A673 (cell line): ENCODE data around the gene SCPEP1. TPM values are rescaled to one million over a fixed set of nuclear protein-coding genes. Genes with fewer than 3 reads are reported as not detected.

Experiments used
- BruUV-seq: library from RNA; stranded (reverse); fragments of 400-500 nt; replicated peaks from 2 replicates; lab custom pipeline; 2021; lab: Mats Ljungman, UMichigan
- CTCF ChIA-PET: fragments of 300-600 bp; sonication (Branson Sonifier 250); formaldehyde crosslinking; loops from one replicate; lab custom pipeline; 2022; ENCODE audit warnings: antibody characterized with exemption; lab: Charles Lee
- POLR2A ChIA-PET: fragments of 300-600 bp; sonication (Branson Sonifier 250); formaldehyde crosslinking; loops from one replicate; lab custom pipeline; 2022; ENCODE audit warnings: antibody characterized with exemption; ENCODE audit not compliant: low non-redundant PET; lab: Charles Lee
- DNase-seq: peaks from one replicate; pipeline ENCODE4 v3.0.0-alpha.2; 2015; ENCODE audit warnings: low spot score
- H3K27ac ChIP-seq: fragments of 200-600 bp; sonication (generic); 2 replicates; pipeline ENCODE4 v1.5.1; 2016; ENCODE audit warnings: mixed run types, low read depth, mild to moderate bottlenecking, mixed read lengths, antibody characterized with exemption, low read length; ENCODE audit not compliant: poor library complexity, severe bottlenecking
- H3K27me3 ChIP-seq: fragments of 200-600 bp; sonication (generic); replicated peaks from 2 replicates; pipeline ENCODE4 v1.6.1; 2017; ENCODE audit warnings: mixed run types, low read depth, mild to moderate bottlenecking, mixed read lengths, antibody characterized with exemption, low read length; ENCODE audit not compliant: insufficient read depth, poor library complexity
- H3K36me3 ChIP-seq: fragments of 200-600 bp; sonication (generic); 2 replicates; pipeline ENCODE4 v1.6.1; 2016; ENCODE audit warnings: mixed run types, mild to moderate bottlenecking, mixed read lengths, antibody characterized with exemption, low read length; ENCODE audit not compliant: insufficient read depth, poor library complexity, severe bottlenecking
- H3K4me1 ChIP-seq: fragments of 200-600 bp; sonication (generic); 2 replicates; pipeline ENCODE4 v1.6.1; 2017; ENCODE audit warnings: mixed run types, mild to moderate bottlenecking, mixed read lengths, antibody characterized with exemption, low read length; ENCODE audit not compliant: insufficient read depth, poor library complexity, severe bottlenecking
- H3K4me3 ChIP-seq: fragments of 200-600 bp; sonication (generic); 2 replicates; pipeline ENCODE4 v1.5.1; 2016; ENCODE audit warnings: low read depth, mixed run types, mild to moderate bottlenecking, mixed read lengths, low read length; ENCODE audit not compliant: poor library complexity, severe bottlenecking
- H3K9me3 ChIP-seq: fragments of 200-600 bp; sonication (generic); 2 replicates; pipeline ENCODE4 v1.6.1; 2016; ENCODE audit warnings: mixed run types, low read depth, mild to moderate bottlenecking, mixed read lengths, antibody characterized with exemption, low read length; ENCODE audit not compliant: poor library complexity, severe bottlenecking
- EZH2 ChIP-seq: fragments of 200-600 bp; sonication (generic); IDR thresholded peaks from 2 replicates; pipeline ENCODE4 v1.6.1; 2017; ENCODE audit warnings: borderline replicate concordance, low read depth, mild to moderate bottlenecking, mixed read lengths, antibody characterized with exemption, low read length; ENCODE audit not compliant: poor library complexity, severe bottlenecking
- intact Hi-C: fragments of 100-400 bp; cut with micrococcal nuclease; formaldehyde crosslinking; loops from one replicate; pipeline ENCODE4 v1.10.0; 2022; ENCODE audit not compliant: unreplicated experiment
- total RNA-seq: library from RNA; stranded (reverse); gene quantifications from 2 replicates; pipeline ENCODE4 v1.2.3, GENCODE V29; 2021
- TF ChIP-seq, protein P1 (sequence below): fragments of 300-800, 200-600 bp; sonication (generic); conservative IDR thresholded peaks from 2 replicates; pipeline ENCODE4 v1.5.1; 2017; ENCODE audit warnings: low read depth, mild to moderate bottlenecking, antibody characterized with exemption, low read length, moderate library complexity, mixed read lengths

SCPEP1 gene
- total RNA-seq, 1 experiment from 2014 or later = 31.8 TPM

DNA sequence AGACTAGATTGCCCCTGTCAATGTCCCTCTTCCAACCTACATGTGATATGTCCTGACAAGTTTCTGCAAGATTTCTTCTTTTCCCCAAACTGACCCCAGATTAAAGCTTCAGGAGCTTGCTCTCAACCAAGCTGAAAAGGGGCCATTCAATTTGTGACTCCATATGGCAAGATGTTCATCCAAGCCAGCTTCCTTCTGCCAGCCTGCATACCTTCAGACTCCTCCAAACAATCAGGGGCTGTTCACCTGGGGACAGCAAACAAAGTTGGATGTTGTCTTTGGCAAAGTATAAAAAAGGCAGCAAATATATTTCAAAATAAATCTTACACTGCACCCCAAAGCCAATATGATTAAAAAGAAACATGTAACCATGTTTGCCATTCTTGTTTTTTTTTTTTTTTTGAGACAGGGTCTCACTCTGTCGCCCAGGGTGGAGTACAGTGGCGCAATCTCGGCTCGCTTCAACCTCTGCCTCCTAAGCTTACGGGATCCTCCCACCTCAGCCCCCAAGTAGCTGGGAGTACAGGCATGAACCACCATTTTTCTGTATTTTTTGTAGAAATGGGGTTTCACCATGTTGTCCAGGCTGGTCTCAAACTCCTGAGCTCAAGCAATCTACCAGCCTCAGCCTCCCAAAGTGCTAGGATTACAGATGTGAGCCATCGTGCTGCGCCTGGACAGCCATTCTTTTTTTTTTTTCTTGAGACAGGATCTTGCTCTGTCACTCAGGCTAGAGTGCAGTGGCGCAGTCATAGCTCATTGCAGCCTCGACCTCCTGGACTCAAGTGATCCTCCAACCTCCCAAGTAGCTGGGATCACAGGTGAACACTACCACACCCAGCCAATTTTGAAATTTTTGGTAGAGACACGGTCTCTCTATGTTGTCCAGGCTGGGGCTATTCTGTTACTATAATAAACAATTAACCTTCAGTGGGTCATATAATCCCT, 57.1 kb downstream of the SCPEP1 start:
- Histone ChIP-seq H3K27ac (no peak overlapping the region), H3K4me3 (no peak overlapping the region), H3K36me3 (no peaks in the 10 kb centered on the region), H3K27me3 (peaks cover 25% of the 10 kb centered on the region), H3K4me1 (no peaks in the 10 kb centered on the region), H3K9me3 (no peaks in the 10 kb centered on the region)
- no peak for TF ChIP-seq EZH2
- TF ChIP-seq, protein P1, sequence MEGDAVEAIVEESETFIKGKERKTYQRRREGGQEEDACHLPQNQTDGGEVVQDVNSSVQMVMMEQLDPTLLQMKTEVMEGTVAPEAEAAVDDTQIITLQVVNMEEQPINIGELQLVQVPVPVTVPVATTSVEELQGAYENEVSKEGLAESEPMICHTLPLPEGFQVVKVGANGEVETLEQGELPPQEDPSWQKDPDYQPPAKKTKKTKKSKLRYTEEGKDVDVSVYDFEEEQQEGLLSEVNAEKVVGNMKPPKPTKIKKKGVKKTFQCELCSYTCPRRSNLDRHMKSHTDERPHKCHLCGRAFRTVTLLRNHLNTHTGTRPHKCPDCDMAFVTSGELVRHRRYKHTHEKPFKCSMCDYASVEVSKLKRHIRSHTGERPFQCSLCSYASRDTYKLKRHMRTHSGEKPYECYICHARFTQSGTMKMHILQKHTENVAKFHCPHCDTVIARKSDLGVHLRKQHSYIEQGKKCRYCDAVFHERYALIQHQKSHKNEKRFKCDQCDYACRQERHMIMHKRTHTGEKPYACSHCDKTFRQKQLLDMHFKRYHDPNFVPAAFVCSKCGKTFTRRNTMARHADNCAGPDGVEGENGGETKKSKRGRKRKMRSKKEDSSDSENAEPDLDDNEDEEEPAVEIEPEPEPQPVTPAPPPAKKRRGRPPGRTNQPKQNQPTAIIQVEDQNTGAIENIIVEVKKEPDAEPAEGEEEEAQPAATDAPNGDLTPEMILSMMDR = no peak
- no TSS peak for BruUV-seq
- ChIA-PET CTCF (no interaction called here), POLR2A (no interaction called here)
- intact Hi-C loops = no loop called here
- no peak for DNase-seq

- no peak for DNase-seq
- intact Hi-C loops = no loop called here
- no peak overlapping the region for H3K27ac ChIP-seq
- H3K9me3 ChIP-seq = no peaks in the 10 kb centered on the region
- CTCF ChIA-PET = no interaction called here
- H3K27me3 ChIP-seq = peaks cover 25% of the 10 kb centered on the region
- H3K4me3 ChIP-seq = no peak overlapping the region
- POLR2A ChIA-PET = no interaction called here
- H3K4me1 ChIP-seq = no peaks in the 10 kb centered on the region
- BruUV-seq = no TSS peak
- no peaks in the 10 kb centered on the region for H3K36me3 ChIP-seq
- TF ChIP-seq EZH2 = no peak
- TF ChIP-seq, protein P1 = no peak
These were observed 58.1 kb downstream of the SCPEP1 start for GRCh38 chr17:57035971-57036481.

DNA sequence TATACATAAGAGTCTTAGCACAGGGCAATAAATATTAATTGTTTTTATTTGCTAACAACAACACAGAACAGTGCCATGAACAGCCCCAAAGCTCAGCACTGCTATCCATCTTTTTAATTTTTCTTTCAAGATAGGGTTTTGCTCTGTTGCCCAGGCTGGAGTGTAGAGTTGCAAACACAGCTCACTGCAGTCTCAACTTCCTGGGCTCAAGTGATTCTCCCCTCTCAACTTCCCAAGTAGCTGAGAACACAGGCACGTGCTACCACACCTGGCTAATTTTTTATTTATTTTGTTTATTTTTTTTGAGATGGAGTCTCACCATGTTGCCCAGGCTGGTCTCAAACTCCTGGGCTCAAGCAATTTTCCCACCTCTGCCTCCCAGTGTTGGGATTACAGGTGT, 59.5 kb downstream of the SCPEP1 start:
- POLR2A ChIA-PET = no interaction called here
- CTCF ChIA-PET = no interaction called here
- Histone ChIP-seq H3K27me3 (peaks cover 25% of the 10 kb centered on the region), H3K27ac (no peak overlapping the region), H3K36me3 (no peaks in the 10 kb centered on the region), H3K4me1 (no peaks in the 10 kb centered on the region), H3K9me3 (no peaks in the 10 kb centered on the region), H3K4me3 (no peak overlapping the region)
- TF ChIP-seq, protein P1 = no peak
- no peak for TF ChIP-seq EZH2
- intact Hi-C loops = no loop called here
- no TSS peak for BruUV-seq
- DNase-seq = no peak
